ENCODE measurements around the gene RASGRP3. TPM values are rescaled to one million over a fixed set of nuclear protein-coding genes. Genes with fewer than 3 reads are reported as not detected.

The RASGRP3 gene
- polyA plus RNA-seq, 1 of the 3 experiments (the other 2 are of a cell fraction) = 72.5 TPM

GRCh38 chr2:33606100-33606499 lies 129.7 kb downstream of the RASGRP3 start:
- H3K27me3 ChIP-seq (ENCODE audit: insufficient read depth) = no peaks in the 10 kb centered on the region
- DNase-seq = no peak
- H3K4me1 ChIP-seq (ENCODE audit: control insufficient read depth in 1 of 2, insufficient read depth in 2 of 2, low read depth in 1 of 2, low read length in 1 of 2) = no peaks in the 10 kb centered on the region
- 66% methylated on average over 4 of the region's 4 CpGs for WGBS (ENCODE audit: low lambda C conversion rate)
- H3K36me3 ChIP-seq (replicated peaks in 1 of 2; ENCODE audit: control insufficient read depth in 1 of 2, insufficient read depth in 2 of 2, low read length in 1 of 2) = no peaks in the 10 kb centered on the region
- no peaks in the 10 kb centered on the region for H3K9me2 ChIP-seq
- POLR2A ChIA-PET = no interaction called here
- no peak overlapping the region for H3K4me3 ChIP-seq (ENCODE audit: low read depth in 2 of 2, low read length in 1 of 2)
- H3K4me2 ChIP-seq = no peak overlapping the region
- H3K27ac ChIP-seq (ENCODE audit: low read depth in 2 of 2, low read length in 1 of 2) = no peak overlapping the region
- no peak overlapping the region for H3K9ac ChIP-seq
- H2AFZ ChIP-seq (ENCODE audit: low read depth) = no peak overlapping the region; the same call in 1 of the 2 replicates
- TF ChIP-seq MXI1 (IDR thresholded peaks at IDR 0.05; ENCODE audit: low read depth, low read length) (no peak), USF1 (IDR thresholded peaks at IDR 0.05; ENCODE audit: borderline replicate concordance, low read depth) (no peak), RAD21 (IDR thresholded peaks at IDR 0.05; ENCODE audit: low read length) (no peak), MAX (IDR thresholded peaks at IDR 0.05; ENCODE audit: low read depth) (no peak), SIN3A (IDR thresholded peaks at IDR 0.05; ENCODE audit: borderline replicate concordance, low read depth, low read length) (no peak), GABPA (IDR thresholded peaks at IDR 0.05; ENCODE audit: low read depth) (no peak), RCOR1 (IDR thresholded peaks at IDR 0.05; ENCODE audit: low read length) (no peak), FOXJ3 (CRISPR knock-in tag; IDR thresholded peaks at IDR 0.05) (no peak), CHD2 (IDR thresholded peaks at IDR 0.05; ENCODE audit: low read length, partially characterized antibody) (no peak)
- CTCF ChIA-PET = no interaction called here
- no peaks in the 10 kb centered on the region for H3K9me3 ChIP-seq
- no peaks in the 10 kb centered on the region for H3F3A ChIP-seq (replicated peaks; ENCODE audit: insufficient read depth)
- no peaks in the 10 kb centered on the region for H4K20me1 ChIP-seq (ENCODE audit: insufficient read depth)
- H3K79me2 ChIP-seq (ENCODE audit: insufficient read depth) = no peaks in the 10 kb centered on the region

- no peaks in the 10 kb centered on the region for H3K9me3 ChIP-seq
- H4K20me1 ChIP-seq (ENCODE audit: insufficient read depth) = no peaks in the 10 kb centered on the region
- CTCF ChIA-PET = no interaction called here
- no peaks in the 10 kb centered on the region for H3K79me2 ChIP-seq (ENCODE audit: insufficient read depth)
- POLR2A ChIA-PET = no interaction called here
- H3K36me3 ChIP-seq (replicated peaks in 1 of 2; ENCODE audit: control insufficient read depth in 1 of 2, insufficient read depth in 2 of 2, low read length in 1 of 2) = no peaks in the 10 kb centered on the region
- H3K9me2 ChIP-seq = no peaks in the 10 kb centered on the region
- DNase-seq = no peak
- TF ChIP-seq JUND (IDR thresholded peaks at IDR 0.05) = no peak
- TF ChIP-seq CTCF (IDR thresholded peaks at IDR 0.05) = no peak
- TF ChIP-seq RCOR1 (IDR thresholded peaks at IDR 0.05; ENCODE audit: low read length) = no peak
- no peak for TF ChIP-seq CHD2 (IDR thresholded peaks at IDR 0.05; ENCODE audit: low read length, partially characterized antibody)
- TF ChIP-seq EZH2phosphoT487 (IDR thresholded peaks at IDR 0.05; ENCODE audit: borderline replicate concordance, low read depth) = no peak
- TF ChIP-seq EP300 (IDR thresholded peaks at IDR 0.05; ENCODE audit: borderline replicate concordance in 1 of 2, low read depth in 1 of 2, low read length in 1 of 2) = no peak
- TF ChIP-seq IRF3 (IDR thresholded peaks at IDR 0.05; ENCODE audit: low read depth, low read length) = no peak
- no peak for TF ChIP-seq USF2 (IDR thresholded peaks at IDR 0.05; ENCODE audit: borderline replicate concordance, low read depth, low read length)
- no peak for TF ChIP-seq USF1 (IDR thresholded peaks at IDR 0.05; ENCODE audit: borderline replicate concordance, low read depth)
- no peak for TF ChIP-seq SIN3A (IDR thresholded peaks at IDR 0.05; ENCODE audit: borderline replicate concordance, low read depth, low read length)
- no peak for TF ChIP-seq NFIC (IDR thresholded peaks at IDR 0.05; ENCODE audit: borderline replicate concordance)
- TF ChIP-seq POLR2AphosphoS5 (IDR thresholded peaks at IDR 0.05; ENCODE audit: low read depth, low read length) = no peak
- TF ChIP-seq MAX (IDR thresholded peaks at IDR 0.05; ENCODE audit: low read depth) = no peak
- H2AFZ ChIP-seq (ENCODE audit: low read depth) = no peak overlapping the region
- no peak overlapping the region for H3K27ac ChIP-seq (ENCODE audit: low read depth in 2 of 2, low read length in 1 of 2)
- 75% methylated on average over 7 of the region's 7 CpGs for WGBS (ENCODE audit: low lambda C conversion rate)
- H3K27me3 ChIP-seq (ENCODE audit: insufficient read depth) = peaks cover 3% of the 10 kb centered on the region; the same call in 1 of the 2 replicates
- no peak overlapping the region for H3K9ac ChIP-seq
- H3K4me2 ChIP-seq = no peak overlapping the region
- H3K4me1 ChIP-seq (ENCODE audit: control insufficient read depth in 1 of 2, insufficient read depth in 2 of 2, low read depth in 1 of 2, low read length in 1 of 2) = no peaks in the 10 kb centered on the region
- H3K4me3 ChIP-seq (ENCODE audit: low read depth in 2 of 2, low read length in 1 of 2) = no peak overlapping the region
- no peaks in the 10 kb centered on the region for H3F3A ChIP-seq (replicated peaks; ENCODE audit: insufficient read depth)
Observed at GRCh38 chr2:33606622-33607021, 130.2 kb downstream of the RASGRP3 start.

All from SK-N-SH (cell line).